ENCODE results near the gene CHCHD6. TPM values are rescaled to one million over a fixed set of nuclear protein-coding genes. Genes with fewer than 3 reads are reported as not detected.

CHCHD6 gene
- total RNA-seq, 1 donor from 2014 or later, result 17.2 TPM

DNA sequence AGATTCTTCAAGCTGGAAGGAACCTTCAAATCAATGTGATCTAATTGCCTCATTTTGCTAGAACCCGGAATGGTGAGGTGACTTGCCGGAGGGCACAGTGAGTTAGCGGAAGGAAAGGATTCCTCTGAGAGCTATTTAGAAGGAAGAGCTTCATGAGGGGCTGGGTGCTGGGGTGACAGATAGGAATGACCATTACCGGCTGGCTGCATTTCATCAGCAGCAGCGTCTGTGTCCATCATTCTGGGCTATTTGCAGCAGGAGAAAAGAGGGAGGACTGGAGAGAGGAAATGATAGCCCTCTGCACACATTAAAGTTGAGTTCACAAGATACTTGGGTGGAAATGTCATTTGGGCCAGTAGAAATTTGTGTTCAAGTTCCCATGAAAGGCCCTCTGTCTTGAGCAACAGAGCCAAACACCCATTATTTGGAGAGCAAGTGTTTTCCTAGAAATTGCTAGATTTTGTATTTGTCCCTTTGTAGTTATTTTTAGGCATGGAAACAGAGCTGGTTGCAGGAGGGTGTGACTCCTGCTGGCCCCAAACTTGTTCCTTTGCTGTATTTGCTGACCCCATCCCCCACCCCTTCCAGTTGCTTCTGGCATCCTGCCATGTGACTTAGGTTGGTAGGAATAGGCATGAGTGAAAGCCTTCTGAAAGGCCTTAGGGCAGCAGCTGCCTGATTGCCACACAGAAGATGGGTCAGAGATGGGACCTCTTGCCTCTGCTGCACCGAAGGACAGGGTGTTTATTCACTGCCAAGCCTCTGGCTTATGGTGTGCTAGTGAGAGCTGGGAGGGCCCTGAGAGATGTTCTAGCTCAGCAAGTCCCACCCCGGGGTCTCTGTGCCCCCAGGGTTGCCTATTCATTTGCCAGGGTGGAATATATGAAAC, 191.4 kb downstream of the CHCHD6 start:
- H3K36me3 Mint-ChIP-seq (ENCODE audit: unreplicated experiment), result peaks cover 8% of the 10 kb centered on the region
- H3K9me3 Mint-ChIP-seq (ENCODE audit: unreplicated experiment), result peaks cover 8% of the 10 kb centered on the region

DNA sequence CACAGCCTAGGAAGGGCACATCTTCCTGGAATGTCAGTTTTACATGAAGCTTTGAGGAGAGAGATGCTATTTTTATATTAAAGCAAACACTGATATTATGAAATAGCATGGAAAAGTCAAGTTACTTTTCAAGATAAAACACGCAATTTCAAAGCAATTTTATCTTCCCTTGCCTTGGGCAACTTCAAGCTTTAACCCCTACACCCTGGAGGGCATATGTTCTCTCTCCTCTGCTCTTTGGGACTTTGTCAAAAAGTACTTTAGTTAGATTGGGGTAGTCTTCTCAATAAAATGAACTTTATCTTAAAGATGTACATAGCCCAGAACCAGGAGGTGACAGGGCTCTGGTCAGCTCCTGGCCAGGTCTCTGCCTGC, 192.0 kb downstream of the CHCHD6 start:
- Mint-ChIP-seq H3K27ac (ENCODE audit: unreplicated experiment) (no peak overlapping the region), H3K4me1 (ENCODE audit: low read depth, unreplicated experiment) (peaks cover 12% of the 10 kb centered on the region), H3K9me3 (ENCODE audit: unreplicated experiment) (peaks cover 8% of the 10 kb centered on the region), H3K4me3 (ENCODE audit: unreplicated experiment) (no peak overlapping the region), H3K27me3 (ENCODE audit: unreplicated experiment) (peaks cover 2% of the 10 kb centered on the region), H3K36me3 (ENCODE audit: unreplicated experiment) (peaks cover 8% of the 10 kb centered on the region)
- DNase-seq, result no peak
- no peak for TF ChIP-seq CTCF (IDR thresholded peaks at IDR 0.05; ENCODE audit: partially characterized antibody, unreplicated experiment)

More for the DNA sequence above, 191.4 kb downstream of the CHCHD6 start:
- no peak for DNase-seq
- H3K27ac Mint-ChIP-seq (ENCODE audit: unreplicated experiment), result no peak overlapping the region
- no peak for TF ChIP-seq CTCF (IDR thresholded peaks at IDR 0.05; ENCODE audit: partially characterized antibody, unreplicated experiment)
- peaks cover 12% of the 10 kb centered on the region for H3K4me1 Mint-ChIP-seq (ENCODE audit: low read depth, unreplicated experiment)
- H3K4me3 Mint-ChIP-seq (ENCODE audit: unreplicated experiment), result no peak overlapping the region
- peaks cover 4% of the 10 kb centered on the region for H3K27me3 Mint-ChIP-seq (ENCODE audit: unreplicated experiment)

- Mint-ChIP-seq H3K4me1 (ENCODE audit: low read depth, unreplicated experiment) (peaks cover 12% of the 10 kb centered on the region), H3K4me3 (ENCODE audit: unreplicated experiment) (no peak overlapping the region), H3K9me3 (ENCODE audit: unreplicated experiment) (peaks cover 10% of the 10 kb centered on the region), H3K27me3 (ENCODE audit: unreplicated experiment) (peaks cover 2% of the 10 kb centered on the region), H3K27ac (ENCODE audit: unreplicated experiment) (no peak overlapping the region), H3K36me3 (ENCODE audit: unreplicated experiment) (peaks cover 8% of the 10 kb centered on the region)
- no peak for TF ChIP-seq CTCF (IDR thresholded peaks at IDR 0.05; ENCODE audit: partially characterized antibody, unreplicated experiment)
- DNase-seq, result no peak
Measured at GRCh38 chr3:126896968-126897367, 192.9 kb downstream of the CHCHD6 start.

GRCh38 chr3:126897943-126898342, 193.9 kb downstream of the CHCHD6 start:
- H3K27ac Mint-ChIP-seq (ENCODE audit: unreplicated experiment), result no peak overlapping the region
- peaks cover 16% of the 10 kb centered on the region for H3K4me1 Mint-ChIP-seq (ENCODE audit: low read depth, unreplicated experiment)
- peaks cover 2% of the 10 kb centered on the region for H3K27me3 Mint-ChIP-seq (ENCODE audit: unreplicated experiment)
- DNase-seq, result no peak
- TF ChIP-seq CTCF (IDR thresholded peaks at IDR 0.05; ENCODE audit: partially characterized antibody, unreplicated experiment), result no peak
- H3K9me3 Mint-ChIP-seq (ENCODE audit: unreplicated experiment), result peaks cover 8% of the 10 kb centered on the region
- no peak overlapping the region for H3K4me3 Mint-ChIP-seq (ENCODE audit: unreplicated experiment)
- peaks cover 8% of the 10 kb centered on the region for H3K36me3 Mint-ChIP-seq (ENCODE audit: unreplicated experiment)

DNA sequence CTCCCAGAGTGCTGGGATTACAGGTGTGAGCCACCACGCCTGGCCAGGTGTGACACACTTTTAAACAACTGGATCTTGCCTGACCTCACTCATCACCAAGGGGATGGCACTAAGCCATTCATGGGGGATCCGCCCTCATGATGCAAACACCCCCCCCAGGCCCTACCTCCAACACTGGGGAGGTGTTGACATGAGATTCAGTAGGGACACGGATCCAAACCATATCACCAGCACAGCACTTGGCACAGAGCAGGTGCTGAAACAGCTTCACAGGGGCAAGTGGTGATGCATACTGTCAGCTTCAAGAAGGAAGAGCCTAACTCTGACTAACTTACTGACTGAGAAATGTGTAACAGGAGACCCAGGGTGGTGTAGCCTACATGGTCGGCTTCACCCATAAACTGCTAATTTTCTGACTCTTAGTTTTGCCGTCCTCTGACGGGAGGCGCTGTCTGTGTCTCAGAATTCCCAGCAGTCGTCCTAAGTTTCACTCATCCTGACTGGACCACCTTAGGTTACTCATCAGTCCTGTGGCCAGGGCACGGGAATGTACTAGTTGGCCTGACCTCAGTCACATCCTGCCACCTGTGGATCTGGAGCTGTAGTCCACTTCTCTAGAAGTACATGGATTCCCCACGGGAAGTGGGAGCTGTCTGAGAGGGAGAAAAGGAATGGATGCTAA, 197.0 kb downstream of the CHCHD6 start:
- Mint-ChIP-seq H3K4me1 (ENCODE audit: low read depth, unreplicated experiment) (peaks cover 10% of the 10 kb centered on the region), H3K36me3 (ENCODE audit: unreplicated experiment) (peaks cover 8% of the 10 kb centered on the region), H3K9me3 (ENCODE audit: unreplicated experiment) (peaks cover 8% of the 10 kb centered on the region), H3K27me3 (ENCODE audit: unreplicated experiment) (peaks cover 2% of the 10 kb centered on the region), H3K4me3 (ENCODE audit: unreplicated experiment) (no peak overlapping the region), H3K27ac (ENCODE audit: unreplicated experiment) (no peak overlapping the region)
- no peak for TF ChIP-seq CTCF (IDR thresholded peaks at IDR 0.05; ENCODE audit: partially characterized antibody, unreplicated experiment)
- DNase-seq, result no peak
